ENCODE measurements around the gene TPSG1.

TPSG1 gene

DNA sequence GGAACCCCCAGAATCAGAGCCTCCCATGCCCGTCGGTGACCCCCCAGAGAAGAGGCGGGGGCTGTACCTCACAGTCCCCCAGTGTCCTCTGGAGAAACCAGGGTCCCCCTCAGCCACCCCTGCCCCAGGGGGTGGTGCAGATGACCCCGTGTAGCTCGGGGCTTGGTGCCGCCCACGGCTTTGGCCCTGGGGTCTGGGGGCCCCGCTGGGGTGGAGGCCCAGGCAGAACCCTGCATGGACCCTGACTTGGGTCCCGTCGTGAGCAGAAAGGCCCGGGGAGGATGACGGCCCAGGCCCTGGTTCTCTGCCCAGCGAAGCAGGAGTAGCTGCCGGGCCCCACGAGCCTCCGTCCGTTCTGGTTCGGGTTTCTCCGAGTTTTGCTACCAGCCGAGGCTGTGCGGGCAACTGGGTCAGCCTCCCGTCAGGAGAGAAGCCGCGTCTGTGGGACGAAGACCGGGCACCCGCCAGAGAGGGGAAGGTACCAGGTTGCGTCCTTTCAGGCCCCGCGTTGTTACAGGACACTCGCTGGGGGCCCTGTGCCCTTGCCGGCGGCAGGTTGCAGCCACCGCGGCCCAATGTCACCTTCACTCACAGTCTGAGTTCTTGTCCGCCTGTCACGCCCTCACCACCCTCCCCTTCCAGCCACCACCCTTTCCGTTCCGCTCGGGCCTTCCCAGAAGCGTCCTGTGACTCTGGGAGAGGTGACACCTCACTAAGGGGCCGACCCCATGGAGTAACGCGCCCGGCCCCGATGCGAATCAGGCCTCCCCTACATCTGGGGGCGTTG is 4.0 kb downstream of the TPSG1 start:
- Histone ChIP-seq H2AFZ (ENCODE audit: low read depth, low read length) (no peak overlapping the region), H4K20me1 (ENCODE audit: insufficient read depth, low read length) (peaks cover 13% of the 10 kb centered on the region), H3K4me1 (ENCODE audit: insufficient read depth, low read length) (no peaks in the 10 kb centered on the region), H3K27me3 (ENCODE audit: insufficient read depth, low read length, poor library complexity) (no peaks in the 10 kb centered on the region), H3K9ac (ENCODE audit: low read depth, low read length) (no peak overlapping the region), H3K4me2 (ENCODE audit: insufficient read depth, low read length) (no peak overlapping the region), H3K4me3 (ENCODE audit: low read depth in 1 of 2, low read length in 2 of 2) (no peak overlapping the region), H3K27ac (ENCODE audit: low read length) (no peak overlapping the region), H3K9me3 (ENCODE audit: insufficient read depth, low read length, severe bottlenecking) (no peaks in the 10 kb centered on the region), H3K79me2 (ENCODE audit: insufficient read depth, low read length) (no peaks in the 10 kb centered on the region), H3K36me3 (ENCODE audit: insufficient read depth, low read length) (no peaks in the 10 kb centered on the region)
- no peak for DNase-seq
- no peak for ATAC-seq (ENCODE audit: insufficient read depth, low read depth)
- TF ChIP-seq, protein P1, sequence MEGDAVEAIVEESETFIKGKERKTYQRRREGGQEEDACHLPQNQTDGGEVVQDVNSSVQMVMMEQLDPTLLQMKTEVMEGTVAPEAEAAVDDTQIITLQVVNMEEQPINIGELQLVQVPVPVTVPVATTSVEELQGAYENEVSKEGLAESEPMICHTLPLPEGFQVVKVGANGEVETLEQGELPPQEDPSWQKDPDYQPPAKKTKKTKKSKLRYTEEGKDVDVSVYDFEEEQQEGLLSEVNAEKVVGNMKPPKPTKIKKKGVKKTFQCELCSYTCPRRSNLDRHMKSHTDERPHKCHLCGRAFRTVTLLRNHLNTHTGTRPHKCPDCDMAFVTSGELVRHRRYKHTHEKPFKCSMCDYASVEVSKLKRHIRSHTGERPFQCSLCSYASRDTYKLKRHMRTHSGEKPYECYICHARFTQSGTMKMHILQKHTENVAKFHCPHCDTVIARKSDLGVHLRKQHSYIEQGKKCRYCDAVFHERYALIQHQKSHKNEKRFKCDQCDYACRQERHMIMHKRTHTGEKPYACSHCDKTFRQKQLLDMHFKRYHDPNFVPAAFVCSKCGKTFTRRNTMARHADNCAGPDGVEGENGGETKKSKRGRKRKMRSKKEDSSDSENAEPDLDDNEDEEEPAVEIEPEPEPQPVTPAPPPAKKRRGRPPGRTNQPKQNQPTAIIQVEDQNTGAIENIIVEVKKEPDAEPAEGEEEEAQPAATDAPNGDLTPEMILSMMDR (IDR thresholded peaks at IDR 0.05; ENCODE audit: borderline replicate concordance, extremely low read depth, low read length, poor library complexity, severe bottlenecking) = no peak
- no peak for TF ChIP-seq EZH2 (IDR thresholded peaks at IDR 0.05; ENCODE audit: borderline replicate concordance, low read depth, low read length, severe bottlenecking)

DNA sequence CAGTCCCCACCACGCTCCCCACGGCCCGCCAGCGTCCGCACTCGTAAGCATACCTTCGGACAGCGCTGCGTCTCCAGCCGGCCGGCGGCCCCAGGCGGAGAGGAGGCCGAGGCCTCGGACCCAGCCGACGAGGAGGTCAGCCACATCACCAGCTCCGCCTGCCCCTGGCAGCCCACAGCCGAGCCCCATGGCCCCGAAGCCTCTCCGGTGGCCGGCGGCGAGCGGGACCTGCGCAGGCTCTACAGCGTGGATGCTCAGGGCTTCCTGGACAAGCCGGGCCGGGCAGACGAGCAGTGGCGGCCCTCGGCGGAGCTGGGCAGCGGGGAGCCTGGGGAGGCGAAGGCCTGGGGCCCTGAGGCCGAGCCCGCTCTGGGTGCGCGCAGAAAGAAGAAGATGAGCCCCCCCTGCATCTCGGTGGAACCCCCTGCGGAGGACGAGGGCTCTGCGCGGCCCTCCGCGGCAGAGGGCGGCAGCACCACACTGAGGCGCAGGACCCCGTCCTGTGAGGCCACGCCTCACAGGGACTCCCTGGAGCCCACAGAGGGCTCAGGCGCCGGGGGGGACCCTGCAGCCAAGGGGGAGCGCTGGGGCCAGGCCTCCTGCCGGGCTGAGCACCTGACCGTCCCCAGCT is 4.9 kb downstream of the TPSG1 start:
- no peaks in the 10 kb centered on the region for H3K27me3 ChIP-seq (ENCODE audit: insufficient read depth, low read length, poor library complexity)
- H3K27ac ChIP-seq (ENCODE audit: low read length) = no peak overlapping the region
- no peak overlapping the region for H2AFZ ChIP-seq (ENCODE audit: low read depth, low read length)
- no peak overlapping the region for H3K4me3 ChIP-seq (ENCODE audit: low read depth in 1 of 2, low read length in 2 of 2)
- H3K9ac ChIP-seq (ENCODE audit: low read depth, low read length) = no peak overlapping the region
- H3K4me2 ChIP-seq (ENCODE audit: insufficient read depth, low read length) = no peak overlapping the region
- H4K20me1 ChIP-seq (ENCODE audit: insufficient read depth, low read length) = peaks cover 13% of the 10 kb centered on the region
- H3K36me3 ChIP-seq (ENCODE audit: insufficient read depth, low read length) = no peaks in the 10 kb centered on the region
- TF ChIP-seq, protein P1 (IDR thresholded peaks at IDR 0.05; ENCODE audit: borderline replicate concordance, extremely low read depth, low read length, poor library complexity, severe bottlenecking) = no peak
- TF ChIP-seq EZH2 (IDR thresholded peaks at IDR 0.05; ENCODE audit: borderline replicate concordance, low read depth, low read length, severe bottlenecking) = no peak
- no peak for ATAC-seq (ENCODE audit: insufficient read depth, low read depth)
- H3K9me3 ChIP-seq (ENCODE audit: insufficient read depth, low read length, severe bottlenecking) = no peaks in the 10 kb centered on the region
- H3K79me2 ChIP-seq (ENCODE audit: insufficient read depth, low read length) = no peaks in the 10 kb centered on the region
- no peaks in the 10 kb centered on the region for H3K4me1 ChIP-seq (ENCODE audit: insufficient read depth, low read length)
- no peak for DNase-seq

DNA sequence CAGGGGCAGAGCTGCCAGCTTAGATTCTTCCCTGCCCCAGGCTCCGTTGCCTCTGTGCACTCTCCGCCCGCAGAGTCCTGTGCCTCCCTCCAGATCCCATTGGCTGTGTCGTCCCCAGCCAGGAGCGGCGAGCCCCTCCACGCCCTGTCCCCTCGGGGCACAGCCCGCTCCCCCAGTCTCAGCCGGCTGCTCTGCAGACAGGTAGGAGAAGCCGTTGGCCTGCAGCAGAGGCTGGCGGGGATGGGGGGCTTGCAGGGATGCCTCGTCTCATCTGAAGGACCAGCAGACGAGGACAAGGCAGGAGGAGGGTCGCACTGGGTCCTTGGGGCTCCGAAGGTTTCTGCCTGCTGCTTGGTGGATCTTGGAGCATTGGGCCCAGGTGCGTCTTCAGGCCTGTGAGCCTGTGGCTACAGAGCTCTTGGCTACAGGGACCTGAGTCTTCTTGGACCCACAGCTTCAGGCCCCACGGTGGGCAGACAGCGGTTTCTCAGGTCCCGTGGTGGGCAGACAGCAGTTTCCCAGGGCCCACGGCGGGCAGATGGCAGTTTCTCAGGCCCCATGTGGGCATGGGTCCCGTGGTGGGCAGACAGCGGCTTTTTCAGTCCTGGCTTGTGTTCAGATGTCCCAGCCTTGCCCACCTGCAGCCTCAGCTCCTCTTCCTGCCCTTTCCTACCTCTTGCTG is 6.0 kb downstream of the TPSG1 start:
- Histone ChIP-seq H3K27me3 (ENCODE audit: insufficient read depth, low read length, poor library complexity) (no peaks in the 10 kb centered on the region), H4K20me1 (ENCODE audit: insufficient read depth, low read length) (peaks cover 13% of the 10 kb centered on the region), H3K9me3 (ENCODE audit: insufficient read depth, low read length, severe bottlenecking) (no peaks in the 10 kb centered on the region), H3K79me2 (ENCODE audit: insufficient read depth, low read length) (no peaks in the 10 kb centered on the region), H3K4me1 (ENCODE audit: insufficient read depth, low read length) (no peaks in the 10 kb centered on the region), H3K4me2 (ENCODE audit: insufficient read depth, low read length) (no peak overlapping the region), H3K9ac (ENCODE audit: low read depth, low read length) (no peak overlapping the region), H3K27ac (ENCODE audit: low read length) (no peak overlapping the region), H2AFZ (ENCODE audit: low read depth, low read length) (no peak overlapping the region), H3K36me3 (ENCODE audit: insufficient read depth, low read length) (no peaks in the 10 kb centered on the region), H3K4me3 (ENCODE audit: low read depth in 1 of 2, low read length in 2 of 2) (no peak overlapping the region)
- TF ChIP-seq, protein P1 (IDR thresholded peaks at IDR 0.05; ENCODE audit: borderline replicate concordance, extremely low read depth, low read length, poor library complexity, severe bottlenecking) = no peak
- no peak for TF ChIP-seq EZH2 (IDR thresholded peaks at IDR 0.05; ENCODE audit: borderline replicate concordance, low read depth, low read length, severe bottlenecking)
- ATAC-seq (ENCODE audit: insufficient read depth, low read depth) = no peak
- no peak for DNase-seq
